Neural cell (in vitro differentiated cells): ENCODE data around the gene RGL3. TPM values are rescaled to one million over a fixed set of nuclear protein-coding genes. Genes with fewer than 3 reads are reported as not detected.

ENCODE experiments used
- H2AFZ ChIP-seq: fragments of 200-600, 300-800 bp; sonication (generic), shearing (Covaris generic); 2 replicates; pipeline ENCODE4 v1.6.0; 2014; ENCODE audit warnings: low read depth, mild to moderate bottlenecking, antibody characterized with exemption, low read length, moderate library complexity
- H3F3A ChIP-seq: fragments of 200-600 bp; shearing (Covaris generic); 2 replicates; pipeline ENCODE4 v1.6.1; 2016; ENCODE audit warnings: mild to moderate bottlenecking, moderate library complexity, mixed read lengths, antibody characterized with exemption, low read length; ENCODE audit not compliant: insufficient read depth, poor library complexity, severe bottlenecking
- H3K27ac ChIP-seq: fragments of 200-600, 300-800 bp; sonication (generic), shearing (Covaris generic); 2 replicates; pipeline ENCODE4 v1.5.1; 2014; ENCODE audit warnings: mild to moderate bottlenecking, low read length, moderate library complexity
- H3K27me3 ChIP-seq: fragments of 300-800, 200-600 bp; sonication (generic), shearing (Covaris generic); 2 replicates; pipeline ENCODE4 v1.6.0; 2014; ENCODE audit warnings: mild to moderate bottlenecking, low read depth, low read length, moderate library complexity; ENCODE audit not compliant: insufficient read depth
- H3K36me3 ChIP-seq: fragments of 300-800, 200-600 bp; sonication (generic), shearing (Covaris generic); 2 replicates; pipeline ENCODE4 v1.5.1; 2014; ENCODE audit warnings: mild to moderate bottlenecking, antibody characterized with exemption, low read length, moderate library complexity; ENCODE audit not compliant: insufficient read depth
- H3K4me2 ChIP-seq: fragments of 300-800, 200-600 bp; sonication (generic), shearing (Covaris generic); 2 replicates; pipeline ENCODE4 v1.6.0; 2014; ENCODE audit warnings: mild to moderate bottlenecking, low read length
- H3K4me3 ChIP-seq: fragments of 300-800, 200-600 bp; sonication (generic), shearing (Covaris generic); 2 replicates; pipeline ENCODE4 v1.5.1; 2014; ENCODE audit warnings: mild to moderate bottlenecking, low read length, moderate library complexity
- H3K79me2 ChIP-seq: fragments of 200-600 bp; shearing (Covaris generic); replicated peaks from 2 replicates; pipeline ENCODE4 v1.6.0; 2014; ENCODE audit warnings: mild to moderate bottlenecking, low read length, moderate library complexity; ENCODE audit not compliant: insufficient read depth
- H3K9ac ChIP-seq: fragments of 300-800, 200-600 bp; sonication (generic), shearing (Covaris generic); 2 replicates; pipeline ENCODE4 v1.6.1; 2016; ENCODE audit warnings: mild to moderate bottlenecking, low read length, mixed read lengths
- H3K9me2 ChIP-seq: fragments of 200-600 bp; shearing (Covaris generic); 2 replicates; pipeline ENCODE4 v1.6.1; 2016; ENCODE audit warnings: mild to moderate bottlenecking, low read length, mixed read lengths; ENCODE audit not compliant: insufficient read depth
- H3K9me3 ChIP-seq: fragments of 200-600, 300-800 bp; sonication (generic), shearing (Covaris generic); 2 replicates; pipeline ENCODE4 v1.6.1; 2016; ENCODE audit warnings: mild to moderate bottlenecking, mixed run types, low read length, moderate library complexity, mixed read lengths
- H4K20me1 ChIP-seq: fragments of 200-600 bp; shearing (Covaris generic); 2 replicates; pipeline ENCODE4 v1.6.1; 2016; ENCODE audit warnings: mild to moderate bottlenecking, mixed run types; ENCODE audit not compliant: insufficient read depth
- CTCF ChIP-seq: fragments of 450-650 bp; IDR thresholded peaks from 2 replicates; pipeline ENCODE4 v1.5.1; 2014; ENCODE audit warnings: antibody characterized with exemption, mild to moderate bottlenecking, moderate library complexity; ENCODE audit not compliant: poor library complexity, severe bottlenecking
- EP300 ChIP-seq: fragments of 450-650 bp; conservative IDR thresholded peaks from 2 replicates; pipeline ENCODE4 v1.6.1; 2014; ENCODE audit warnings: antibody characterized with exemption, mild to moderate bottlenecking, moderate library complexity; ENCODE audit not compliant: poor library complexity, severe bottlenecking
- EZH2 ChIP-seq: fragments of 200-600, 300-800 bp; shearing (Covaris generic), sonication (generic); IDR thresholded peaks from 2 replicates; pipeline ENCODE4 v1.6.1; 2014; ENCODE audit warnings: antibody characterized with exemption, low read length, borderline replicate concordance, mild to moderate bottlenecking; ENCODE audit not compliant: insufficient read depth, poor library complexity, severe bottlenecking
- MXI1 ChIP-seq: fragments of 450-650 bp; conservative IDR thresholded peaks from 2 replicates; pipeline ENCODE4 v1.6.1; 2014; ENCODE audit warnings: antibody characterized with exemption, mild to moderate bottlenecking; ENCODE audit not compliant: poor library complexity, severe bottlenecking
- POLR2AphosphoS5 ChIP-seq: IDR thresholded peaks from 2 replicates; pipeline ENCODE4 v1.6.1; 2012
- RAD21 ChIP-seq: fragments of 450-650 bp; conservative IDR thresholded peaks from 2 replicates; pipeline ENCODE4 v1.6.1; 2014; ENCODE audit warnings: antibody characterized with exemption, mild to moderate bottlenecking, moderate library complexity
- REST ChIP-seq: IDR thresholded peaks from 2 replicates; pipeline ENCODE4 v1.6.1; 2012; ENCODE audit warnings: borderline replicate concordance
- SMC3 ChIP-seq: fragments of 450-650 bp; conservative IDR thresholded peaks from 2 replicates; pipeline ENCODE4 v1.6.1; 2014; ENCODE audit warnings: antibody characterized with exemption, mild to moderate bottlenecking, moderate library complexity; ENCODE audit not compliant: poor library complexity
- TAF1 ChIP-seq: IDR thresholded peaks from 2 replicates; pipeline ENCODE4 v1.6.1; 2012; ENCODE audit warnings: low read depth
- polyA plus RNA-seq: library from polyadenylated mRNA; depleted of rRNA; stranded (reverse); fragments of >200 nt; gene quantifications from 2 replicates; pipeline ENCODE4 v1.2.3, GENCODE V29; 2014

Gene RGL3
- polyA plus RNA-seq, 1 donor from 2014 or later: not detected

- Histone ChIP-seq H3K36me3 (no peaks in the 10 kb centered on the region), H3K4me3 (no peak overlapping the region), H3K79me2 (no peaks in the 10 kb centered on the region), H3K9ac (no peak overlapping the region), H3K4me2 (no peak overlapping the region), H3K27ac (no peak overlapping the region), H4K20me1 (no peaks in the 10 kb centered on the region), H3K27me3 (peaks cover 56% of the 10 kb centered on the region), H3K9me2 (no peaks in the 10 kb centered on the region), H3F3A (no peaks in the 10 kb centered on the region), H2AFZ (no peak overlapping the region), H3K9me3 (peaks cover 11% of the 10 kb centered on the region)
- TF ChIP-seq MXI1 (no peak), TAF1 (no peak), POLR2AphosphoS5 (no peak), EZH2 (no peak), RAD21 (no peak), SMC3 (no peak)
These were observed 4.2 kb upstream of the RGL3 start for GRCh38 chr19:11423164-11423790.

- Histone ChIP-seq H3K9me2 (no peaks in the 10 kb centered on the region), H3K36me3 (no peaks in the 10 kb centered on the region), H3K27me3 (peaks cover 64% of the 10 kb centered on the region), H3K9ac (no peak overlapping the region), H3K79me2 (no peaks in the 10 kb centered on the region), H3K9me3 (peaks cover 11% of the 10 kb centered on the region), H4K20me1 (no peaks in the 10 kb centered on the region), H3F3A (no peaks in the 10 kb centered on the region), H3K4me3 (no peak overlapping the region), H3K4me2 (no peak overlapping the region), H3K27ac (no peak overlapping the region), H2AFZ (no peak overlapping the region)
- TF ChIP-seq POLR2AphosphoS5 (no peak), EZH2 (no peak), CTCF (no peak), RAD21 (no peak), EP300 (no peak), MXI1 (no peak), REST (no peak), TAF1 (no peak), SMC3 (no peak)
These were observed 3.3 kb upstream of the RGL3 start for GRCh38 chr19:11422163-11423065.
